Testis (tissue), 2 donors: ENCODE measurements around the gene PCK1.

Experiments
- CTCF ChIP-seq, 3 experiments: fragments of 450-650 bp in 2 of 3; fragments of 200-600 bp in 1 of 3; sonication (generic) in 1 of 3; IDR thresholded peaks; one replicate each; pipeline ENCODE4 v1.5.1; 2016 to 2019; ENCODE audit warnings: antibody characterized with exemption in 3 of 3, mild to moderate bottlenecking in 2 of 3, moderate library complexity in 1 of 3
- POLR2A ChIP-seq: fragments of 450-650 bp; IDR thresholded peaks from one replicate; pipeline ENCODE4 v1.6.1; 2017; ENCODE audit warnings: antibody characterized with exemption, mild to moderate bottlenecking, moderate library complexity

GRCh38 chr20:57536120-57536708 lies 24.7 kb upstream of the PCK1 start:
- no peak for TF ChIP-seq CTCF (IDR thresholded peaks at IDR 0.05)
- TF ChIP-seq POLR2A: no peak
